ENCODE results near the gene STAB2.

STAB2 gene

DNA sequence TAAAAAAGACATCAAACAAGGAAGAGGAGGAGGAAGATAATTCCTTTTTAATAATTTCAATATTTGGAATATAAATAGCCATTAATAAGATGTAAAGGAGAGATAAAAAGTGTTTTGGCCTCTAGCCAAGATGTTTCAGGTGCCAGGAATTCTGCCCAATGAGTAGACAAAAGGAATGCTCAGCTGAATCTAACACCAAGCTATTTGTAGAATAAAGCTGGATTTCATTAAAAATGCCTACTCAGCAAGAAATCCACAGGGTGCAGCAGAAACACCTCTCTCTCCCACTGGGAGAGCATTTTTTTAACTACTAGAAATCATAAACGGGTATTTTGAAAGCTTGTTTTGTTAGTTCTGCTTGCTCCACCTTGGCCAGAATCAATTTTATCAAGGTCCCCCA, 4.1 kb upstream of the STAB2 start:
- no peak for FAIRE-seq

DNA sequence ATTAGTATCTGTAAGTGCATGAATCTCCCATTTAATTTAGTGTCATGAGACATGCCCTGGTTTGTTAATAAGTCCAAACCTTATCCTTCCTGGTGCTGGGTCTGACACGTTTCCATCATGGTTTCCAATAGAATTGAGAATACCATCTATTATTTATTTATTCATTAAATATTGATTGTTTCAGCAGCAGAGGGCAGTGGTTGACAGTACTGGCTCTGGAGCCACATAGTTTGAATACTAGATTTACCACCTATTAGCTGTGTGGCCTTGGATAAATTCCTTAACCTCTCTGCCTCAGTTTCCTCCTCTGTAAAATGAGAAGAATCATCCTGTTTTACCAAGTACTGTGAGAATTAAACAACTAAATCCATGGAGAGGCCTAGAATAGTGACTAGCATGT, 941 bp upstream of the STAB2 start:
- FAIRE-seq = no peak

DNA sequence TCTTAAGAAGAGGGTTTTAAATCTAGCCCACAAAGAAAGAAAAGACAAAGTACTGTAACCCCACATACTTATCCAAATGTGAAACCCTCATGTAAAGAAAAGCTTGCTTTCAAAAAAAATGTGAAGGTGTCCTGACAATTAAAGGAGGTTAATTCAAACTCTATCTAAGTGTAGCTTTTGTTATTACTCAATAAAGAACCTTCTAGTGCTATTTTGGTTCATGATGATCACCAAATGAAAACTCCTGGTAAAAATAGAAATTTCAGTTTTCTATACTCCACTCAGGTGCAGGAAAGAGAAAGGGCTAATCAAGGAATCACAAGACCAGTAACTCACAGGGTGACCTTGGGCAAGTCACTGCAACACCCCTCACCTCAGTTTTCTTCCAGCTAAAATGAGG, 1.6 kb downstream of the STAB2 start:
- no peak for FAIRE-seq

DNA sequence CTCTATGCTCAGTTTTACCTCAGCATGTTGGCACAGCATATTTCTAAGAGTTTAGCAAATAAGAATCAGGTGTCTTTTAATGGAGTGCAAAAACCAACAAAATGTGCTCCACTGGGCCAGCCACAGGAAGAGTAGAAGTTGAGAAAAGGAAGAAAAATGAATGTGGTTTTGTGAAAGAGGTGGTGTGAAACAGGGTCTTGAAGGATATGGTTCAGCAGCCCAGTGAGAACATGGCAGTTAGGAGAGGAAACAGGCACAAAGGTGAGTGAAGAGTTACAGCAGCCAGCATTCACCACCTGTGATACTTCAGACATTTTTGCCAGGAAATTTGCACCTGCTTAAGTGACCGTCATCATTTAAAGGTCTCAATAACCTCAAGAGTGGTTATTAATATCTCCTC, 2.4 kb downstream of the STAB2 start:
- FAIRE-seq = no peak

DNA sequence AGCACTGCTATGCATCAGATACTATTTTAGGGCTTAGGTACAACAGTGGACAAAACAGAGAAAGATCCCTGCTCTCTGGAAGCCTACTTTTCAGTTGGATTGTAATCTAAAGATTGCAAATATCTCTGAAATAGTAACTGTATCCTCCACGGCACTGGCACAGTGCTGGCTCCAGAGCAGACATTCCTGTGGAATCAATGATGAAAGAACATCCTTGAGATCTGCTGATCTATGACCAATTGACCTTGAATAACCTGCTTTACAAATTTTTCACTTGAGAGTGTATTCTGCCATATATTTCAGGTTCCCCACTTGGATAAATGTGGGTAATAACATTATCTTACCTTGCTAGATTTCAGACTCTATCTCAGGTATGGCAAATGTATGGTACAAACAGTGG, 3.2 kb downstream of the STAB2 start:
- no peak for FAIRE-seq

DNA sequence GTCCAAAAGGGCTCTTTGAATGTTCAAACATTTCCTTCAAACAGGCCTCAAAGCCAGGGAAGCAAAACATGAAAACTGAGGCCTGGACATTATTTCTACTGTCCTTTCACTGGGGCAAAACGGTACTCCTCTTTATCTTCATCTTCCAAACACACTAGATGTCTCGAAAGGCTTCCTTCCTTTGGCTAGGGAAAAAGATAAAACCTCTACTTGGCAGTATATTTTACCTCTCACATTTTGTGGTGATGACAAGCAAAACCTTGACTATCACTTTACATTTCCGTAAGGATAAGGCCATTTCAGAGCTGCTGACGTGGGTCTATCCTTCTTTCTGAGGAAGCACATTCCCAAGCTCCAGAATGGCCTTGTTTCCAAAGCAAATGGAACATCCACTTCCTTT, 9.9 kb downstream of the STAB2 start:
- FAIRE-seq = no peak

DNA sequence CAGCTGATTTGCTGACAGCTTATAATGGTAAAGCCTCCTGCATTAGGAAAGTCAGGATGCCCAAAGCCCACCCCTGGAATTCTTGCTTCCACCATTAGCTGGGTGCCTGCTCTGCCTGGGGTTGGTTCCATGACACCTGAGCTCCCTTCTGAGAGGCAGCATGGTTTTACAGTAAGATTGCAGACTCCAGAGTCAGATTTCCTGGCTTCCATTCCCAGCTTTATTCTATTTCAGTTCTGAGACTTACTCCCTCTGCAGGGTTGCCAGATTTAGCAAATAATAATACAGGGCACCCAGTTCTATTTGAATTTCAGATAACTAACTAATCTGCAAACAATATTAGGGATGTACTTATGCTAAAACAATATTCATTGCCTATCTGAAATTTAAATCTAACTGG, 12.2 kb downstream of the STAB2 start:
- FAIRE-seq = no peak

DNA sequence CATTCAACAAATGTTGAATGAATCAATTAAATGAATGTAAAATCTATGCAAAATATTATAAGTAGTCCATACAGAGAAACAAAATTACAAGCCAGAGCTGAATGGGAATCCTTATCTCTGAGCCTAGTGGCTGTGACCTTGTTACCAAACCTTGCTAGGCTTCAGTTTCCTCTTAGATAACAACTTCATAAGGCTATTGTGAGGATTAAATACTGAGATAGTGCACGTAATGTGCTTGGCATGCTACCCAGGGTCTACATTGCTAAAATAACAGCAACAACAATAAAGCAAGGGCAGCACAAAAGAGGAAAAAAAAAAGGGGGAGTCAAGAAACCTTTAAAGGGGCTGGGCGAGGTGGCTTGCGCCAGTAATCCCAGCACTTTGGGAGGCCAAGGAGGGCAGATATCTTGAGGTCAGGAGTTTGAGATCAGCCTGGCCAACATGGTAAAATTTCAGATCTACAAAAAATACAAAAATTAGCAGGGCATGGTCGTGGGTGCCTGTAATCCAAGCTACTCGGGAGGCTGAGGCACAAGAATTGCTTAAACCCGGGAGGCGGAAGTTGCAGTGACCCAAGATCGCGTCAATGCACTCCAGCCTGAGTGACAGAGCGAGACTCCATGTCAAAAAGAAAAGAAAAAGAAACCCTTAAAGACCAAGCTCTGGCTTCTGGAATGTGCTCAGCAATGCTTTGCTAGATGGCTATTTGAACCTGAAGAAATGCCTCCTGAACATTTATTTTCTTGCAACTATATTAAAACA, 14.1 kb downstream of the STAB2 start:
- FAIRE-seq = no peak

DNA sequence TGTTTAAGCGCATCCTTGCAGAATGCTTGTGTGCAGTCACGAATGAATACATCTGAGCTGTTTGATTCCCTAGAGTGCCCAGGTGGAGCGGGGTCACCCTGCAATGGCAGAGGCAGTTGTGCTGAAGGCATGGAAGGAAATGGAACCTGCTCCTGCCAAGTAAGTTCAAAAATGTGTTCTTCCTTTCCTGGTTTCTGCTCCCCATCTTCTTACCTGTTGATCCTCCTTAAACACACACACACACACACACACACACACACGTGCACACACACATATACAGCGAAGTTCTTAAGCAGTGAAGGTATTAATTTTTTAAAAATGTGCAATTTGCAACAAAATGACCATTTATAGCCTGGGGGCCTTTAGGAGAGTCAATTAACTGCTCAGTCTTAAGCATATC, 33.3 kb downstream of the STAB2 start:
- no peak for FAIRE-seq

DNA sequence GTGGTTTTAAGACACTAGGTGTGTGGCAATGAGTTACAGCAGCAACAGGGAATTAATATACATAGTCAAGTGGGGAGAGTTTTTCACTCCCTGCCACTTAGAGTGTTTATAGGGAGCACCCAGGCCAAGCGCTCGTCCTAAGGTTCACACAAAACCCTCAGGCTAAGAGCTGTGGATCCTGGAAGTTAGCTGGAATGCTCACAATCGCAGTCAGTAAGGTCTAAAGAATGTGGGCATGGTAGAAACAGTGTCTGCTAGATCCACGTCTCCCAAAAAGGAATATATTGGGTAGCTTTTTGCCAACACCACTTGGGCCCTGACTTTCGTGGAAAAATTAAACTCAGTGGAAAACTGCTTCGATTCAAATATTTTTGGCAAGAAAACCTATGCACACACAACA, 36.6 kb downstream of the STAB2 start:
- no peak for FAIRE-seq

DNA sequence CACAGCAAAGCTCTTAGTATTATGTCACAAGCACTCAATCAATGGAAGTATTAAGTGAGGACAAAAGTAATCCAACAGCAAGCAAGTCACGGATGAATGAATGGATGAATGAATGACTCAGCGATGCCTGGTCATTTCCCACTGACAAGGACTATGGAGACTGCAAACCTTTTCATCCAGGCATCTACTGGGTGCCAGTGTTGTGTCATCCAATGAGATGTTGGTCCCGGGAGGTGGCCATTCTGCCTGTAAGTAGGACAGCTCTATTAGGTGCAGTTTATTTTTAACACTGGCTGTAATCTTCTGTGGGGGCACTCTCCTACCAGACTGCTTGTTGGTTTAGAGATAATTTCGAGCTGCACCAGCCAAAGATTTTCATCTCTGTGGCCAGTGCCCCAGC, 39.4 kb downstream of the STAB2 start:
- FAIRE-seq = no peak

DNA sequence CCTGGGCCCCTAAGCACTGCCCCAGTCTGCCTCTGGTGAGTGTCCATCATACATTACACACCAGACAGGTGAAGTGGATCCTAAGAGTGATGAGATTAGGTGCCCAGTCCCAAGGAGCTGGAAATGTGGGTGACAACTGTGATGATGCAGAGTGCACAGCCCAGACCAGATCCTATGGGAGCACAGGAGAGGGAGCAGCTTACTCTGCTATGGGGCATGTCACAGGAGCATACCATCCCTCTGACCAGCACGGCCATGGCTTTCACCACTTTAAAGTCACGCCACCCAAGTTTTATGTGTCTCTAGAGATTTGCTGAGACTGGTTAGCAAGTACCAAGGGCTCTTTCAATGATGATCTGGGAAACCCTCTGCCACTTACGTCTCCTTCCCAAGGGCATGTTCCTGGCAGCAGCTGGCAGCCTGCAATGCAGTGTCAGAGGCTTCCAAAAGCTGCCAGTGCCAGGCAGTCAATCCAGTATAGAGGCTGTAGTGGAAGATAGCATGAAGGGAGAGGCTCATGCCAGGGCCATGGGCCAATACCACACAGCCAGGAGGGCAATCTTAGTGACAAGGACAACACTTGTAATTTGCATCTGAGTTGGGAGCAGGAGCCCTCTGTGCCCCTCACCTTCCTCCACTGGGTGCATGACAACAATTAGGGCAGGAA, 40.2 kb downstream of the STAB2 start:
- FAIRE-seq = no peak

DNA sequence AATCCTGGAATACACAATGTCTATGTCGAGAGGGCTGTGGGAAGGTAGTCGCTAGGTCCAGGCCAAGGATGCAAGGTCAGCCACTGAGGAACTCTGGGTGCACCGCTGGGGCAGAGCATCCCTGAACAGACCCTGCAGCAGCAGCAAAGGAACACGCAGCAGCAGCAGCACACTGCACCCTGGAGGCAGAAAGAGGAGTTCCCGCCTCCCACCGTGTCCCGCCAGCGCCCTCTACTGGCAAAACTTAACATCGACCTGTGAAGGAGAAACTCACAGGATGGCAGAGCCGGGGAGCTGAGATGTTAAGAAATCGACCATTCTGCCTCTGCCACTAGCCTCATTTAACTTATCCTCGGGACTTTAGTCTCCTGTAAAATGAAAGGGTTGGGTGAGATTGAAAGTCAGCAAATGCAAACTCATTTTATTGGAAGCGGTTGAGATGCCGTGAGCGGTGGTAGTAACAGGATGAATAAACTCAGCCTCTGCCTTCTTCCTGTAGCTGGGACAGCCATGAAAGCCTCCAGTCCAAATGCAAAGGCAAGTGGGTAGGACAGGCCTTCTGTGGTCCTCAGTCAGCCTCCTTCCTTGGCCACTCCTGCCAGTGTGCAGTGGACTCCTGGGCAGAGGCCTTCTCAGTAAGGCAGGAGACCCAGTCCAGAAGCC, 45.6 kb downstream of the STAB2 start:
- FAIRE-seq = no peak

DNA sequence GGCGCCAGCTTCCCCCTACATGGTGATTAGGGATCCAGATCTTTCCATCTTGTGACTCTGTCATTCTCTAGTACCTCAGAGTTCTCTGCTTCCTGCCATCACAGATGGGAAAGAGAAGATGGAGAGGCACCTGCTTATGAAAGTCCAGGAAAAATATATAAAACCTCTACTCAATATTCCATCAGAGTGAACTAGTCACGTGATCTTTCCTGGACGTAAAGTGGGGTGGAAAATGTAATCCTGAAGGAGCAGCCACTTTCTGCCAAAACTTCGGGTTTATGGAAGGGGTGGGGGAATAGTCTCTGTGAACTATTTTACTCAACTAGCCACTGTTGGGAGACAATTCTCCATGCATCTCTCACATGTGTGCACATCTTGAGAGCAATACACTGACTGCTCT, 47.7 kb downstream of the STAB2 start:
- no peak for FAIRE-seq

DNA sequence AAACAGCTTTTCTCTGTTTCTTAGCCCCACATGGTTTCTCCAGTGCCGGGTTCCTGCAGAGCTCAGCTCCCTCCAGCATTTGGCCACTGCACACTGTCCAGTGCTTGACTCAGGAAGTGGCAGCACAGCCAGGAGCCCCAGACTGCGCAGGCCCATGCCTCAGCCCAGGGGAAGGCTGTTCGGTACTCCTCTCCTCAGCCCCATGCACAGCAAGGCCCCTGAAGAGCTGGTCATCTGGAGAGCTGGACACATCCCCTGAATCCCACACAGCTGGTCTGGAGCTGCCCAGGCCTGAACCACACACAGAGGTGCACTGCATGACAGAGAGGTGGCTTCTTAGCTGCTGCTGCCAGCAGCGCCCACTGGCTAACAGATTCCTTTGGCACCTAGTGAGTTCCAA, 48.3 kb downstream of the STAB2 start:
- FAIRE-seq = no peak

DNA sequence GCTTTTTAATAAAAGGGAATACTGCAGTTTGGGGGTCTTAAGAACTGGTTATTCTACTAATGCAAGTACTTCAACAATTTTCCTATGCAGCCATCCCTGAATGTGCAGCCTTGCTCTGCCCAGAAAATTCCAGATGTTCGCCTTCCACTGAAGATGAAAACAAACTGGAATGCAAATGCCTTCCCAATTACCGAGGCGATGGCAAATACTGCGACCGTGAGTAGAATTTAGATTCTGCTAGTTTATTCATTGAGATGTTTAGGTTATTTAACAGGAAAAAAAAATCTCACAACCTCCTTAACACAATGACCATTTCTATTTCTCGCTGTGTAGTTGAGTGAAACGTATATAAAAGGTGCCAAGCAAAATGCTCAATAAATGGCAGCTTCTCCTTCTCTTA, 49.9 kb downstream of the STAB2 start:
- FAIRE-seq = no peak

DNA sequence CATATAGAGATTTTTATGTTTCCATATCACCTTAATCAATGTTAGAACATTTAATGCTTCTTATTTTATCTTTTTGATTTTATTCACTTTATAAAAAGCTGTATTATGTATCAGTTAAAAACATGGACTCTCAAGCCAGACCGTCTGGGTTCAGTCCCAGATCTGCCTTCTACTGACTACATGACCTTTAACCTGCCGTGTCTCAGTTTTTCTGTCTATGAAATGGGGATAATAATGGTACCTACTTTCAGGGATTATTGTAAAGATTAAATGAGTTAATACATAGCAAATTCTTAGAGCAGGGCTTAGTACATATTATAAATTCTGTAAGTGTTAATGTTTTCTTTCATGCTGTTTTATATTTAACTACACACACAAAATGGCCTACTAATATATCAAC, 50.4 kb downstream of the STAB2 start:
- FAIRE-seq = no peak

DNA sequence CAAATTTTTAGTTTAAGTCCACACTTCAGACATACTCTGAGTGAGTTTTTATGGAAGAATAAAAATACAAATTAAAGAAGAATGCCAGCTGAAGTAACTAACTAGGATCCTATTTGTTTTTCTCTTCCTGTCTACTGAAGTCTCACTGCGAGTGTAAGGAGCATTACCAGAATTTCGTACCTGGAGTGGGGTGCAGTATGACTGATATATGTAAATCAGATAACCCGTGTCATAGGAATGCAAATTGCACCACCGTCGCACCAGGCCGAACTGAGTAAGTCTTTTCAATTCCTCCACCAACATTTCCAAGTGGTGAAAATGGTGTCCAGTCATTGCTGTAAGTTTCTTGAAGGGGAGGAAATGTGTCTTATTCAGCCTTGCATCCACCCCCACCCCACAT, 52.9 kb downstream of the STAB2 start:
- FAIRE-seq = no peak

DNA sequence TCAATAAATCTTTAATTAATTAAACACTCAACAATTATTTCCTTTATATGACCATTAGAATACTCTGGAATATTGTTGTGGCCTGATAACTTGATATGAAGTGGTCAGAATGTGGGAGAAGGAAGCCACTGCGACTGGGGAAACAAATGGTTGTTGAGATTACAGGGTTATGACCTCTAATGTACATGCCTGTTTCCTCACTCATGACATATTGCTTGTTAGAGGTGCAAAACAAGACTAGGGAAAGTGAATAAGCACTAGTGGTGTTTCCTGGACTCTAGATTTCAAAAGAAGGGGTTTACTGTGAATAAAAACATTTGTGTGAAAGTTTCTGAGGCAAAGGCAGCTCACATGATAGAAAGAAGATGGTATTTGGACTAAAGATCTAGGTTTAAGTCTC, 53.3 kb downstream of the STAB2 start:
- no peak for FAIRE-seq

DNA sequence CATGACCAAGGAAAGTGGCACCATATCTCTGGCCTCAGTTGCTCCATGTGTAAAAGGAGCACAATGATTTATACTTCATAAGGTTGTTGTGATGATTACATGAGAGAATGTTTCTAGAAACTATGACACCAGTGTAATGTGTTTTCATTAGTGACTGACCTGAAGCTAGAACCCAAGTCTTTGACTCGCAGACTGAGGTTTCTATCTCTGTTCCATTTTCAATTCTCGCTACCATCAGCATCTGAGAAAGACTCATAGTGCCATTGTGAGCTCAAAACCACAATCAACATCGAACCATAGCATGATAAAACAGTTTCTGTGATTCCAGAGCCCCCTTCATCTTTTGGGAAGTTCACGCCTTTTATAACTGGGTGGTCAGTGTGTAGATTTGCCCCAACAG, 53.8 kb downstream of the STAB2 start:
- no peak for FAIRE-seq

DNA sequence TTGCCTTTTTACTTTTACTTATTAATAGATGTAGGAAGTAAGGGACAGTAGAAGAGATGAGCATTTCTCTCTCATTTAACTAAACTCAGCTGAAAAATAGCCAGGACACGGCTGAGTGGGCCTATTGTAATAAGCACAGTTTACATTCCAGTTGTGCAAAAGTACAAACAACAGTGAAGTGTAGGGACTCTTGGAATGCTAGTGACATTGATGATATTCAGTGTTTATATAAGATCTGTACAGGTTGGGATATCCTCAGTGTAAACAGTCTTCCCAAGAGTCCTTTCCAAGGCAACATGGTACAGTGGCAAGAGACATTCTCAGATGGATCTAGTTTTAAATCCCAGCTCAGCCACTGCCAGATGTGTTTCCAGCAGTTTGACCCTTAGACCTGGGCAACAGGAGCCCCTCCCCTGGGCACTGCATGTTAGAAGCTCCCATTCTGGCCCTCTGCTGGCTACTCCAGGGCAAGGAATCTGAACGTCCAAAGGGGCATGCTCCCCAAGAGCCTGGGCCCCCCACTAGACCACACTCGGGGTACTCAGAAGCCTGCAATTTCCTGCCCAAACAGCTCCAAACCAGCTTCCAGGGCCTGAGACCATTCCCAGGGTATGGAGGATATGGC, 55.3 kb downstream of the STAB2 start:
- FAIRE-seq = no peak

DNA sequence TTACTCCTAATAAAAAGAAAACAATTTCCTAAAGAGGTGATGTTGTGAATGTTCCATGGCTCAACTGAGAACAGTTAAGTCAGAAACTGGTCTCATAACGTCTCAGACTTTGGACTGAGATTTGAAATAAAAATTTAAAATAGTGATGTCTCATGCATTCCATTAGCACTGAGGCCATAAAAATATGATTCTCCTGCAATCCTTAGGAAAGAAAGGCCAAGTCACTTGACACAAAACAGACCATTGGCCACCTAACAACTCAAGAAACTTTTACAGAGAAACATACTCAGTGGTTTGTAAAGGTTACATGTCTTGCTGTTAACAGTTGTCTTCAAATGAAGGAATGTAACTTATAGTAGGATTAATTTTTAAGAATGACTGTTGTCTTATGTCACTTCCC, 58.1 kb downstream of the STAB2 start:
- FAIRE-seq = no peak

DNA sequence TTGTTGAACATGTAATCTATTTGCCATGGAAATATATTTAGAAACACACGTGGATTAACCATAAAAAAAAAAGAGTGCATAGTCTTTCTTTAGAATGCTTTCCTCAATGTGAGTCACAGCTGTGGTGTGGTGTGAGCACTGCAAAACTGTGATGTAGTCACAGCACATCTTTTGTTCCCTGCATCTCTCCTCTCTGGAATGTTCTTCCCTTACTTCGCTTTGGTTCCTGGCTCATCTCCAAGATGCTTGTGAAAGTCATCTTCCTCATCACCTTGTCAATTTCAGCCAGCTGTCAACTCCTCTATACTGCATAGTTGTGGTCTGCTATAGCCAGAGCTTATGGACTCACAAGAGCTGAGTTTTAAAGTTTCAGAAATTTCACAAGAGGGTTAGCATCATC, 60.2 kb downstream of the STAB2 start:
- no peak for FAIRE-seq

DNA sequence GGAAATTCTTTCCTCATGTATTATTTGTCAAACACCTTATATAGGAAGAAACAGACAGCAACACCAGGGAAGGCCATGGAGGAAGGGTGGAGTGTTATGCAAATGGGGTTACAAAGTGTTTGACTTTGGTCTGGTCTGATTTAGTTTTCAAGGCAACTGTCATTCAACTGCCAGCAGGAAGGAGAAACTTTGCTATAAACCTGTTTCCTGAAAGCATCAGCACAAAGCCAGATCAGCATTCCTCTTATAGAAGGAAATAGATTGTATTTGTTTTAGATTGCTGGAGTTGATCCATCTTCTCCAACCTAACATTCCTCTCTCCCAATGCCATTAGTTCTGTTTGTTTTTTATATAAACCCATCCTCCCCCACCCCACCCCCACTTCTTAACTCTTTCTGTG, 65.7 kb downstream of the STAB2 start:
- no peak for FAIRE-seq

All from endometrium (tissue), 2 donors.